H1 (cell line): ENCODE results near the gene HEXIM2. TPM values are rescaled to one million over a fixed set of nuclear protein-coding genes. Genes with fewer than 3 reads are reported as not detected.

Experiments
- CTCF ChIA-PET: fragments of 300-600 bp; sonication (Branson Sonifier 250); formaldehyde crosslinking; loops from one replicate; lab custom pipeline; 2021; ENCODE audit not compliant: partially characterized antibody; lab: Charles Lee
- POLR2A ChIA-PET: fragments of 300-600 bp; sonication (Branson Sonifier 250); formaldehyde crosslinking; loops from one replicate; lab custom pipeline; 2021; ENCODE audit warnings: inconsistent platforms; ENCODE audit not compliant: partially characterized antibody; lab: Charles Lee
- DNase-seq, 2 experiments: peaks; one replicate each; pipeline versions ENCODE4 v3.0.0 to v3.0.0-alpha.2; 2010 to 2022; ENCODE audit warnings: low spot score in 2 of 2, low read depth in 1 of 2, mixed read lengths in 1 of 2
- FAIRE-seq: peaks from 2 replicates; lab custom pipeline; 2011; peaks lifted over from hg19 to GRCh38; lab: Jason Lieb, UNC
- H2AFZ ChIP-seq: 2 replicates; pipeline ENCODE4 v1.8.1; 2012; ENCODE audit warnings: low read length, inconsistent platforms
- H2AK5ac ChIP-seq: 2 replicates; pipeline ENCODE4 v1.6.1; 2013; ENCODE audit warnings: low read depth, low read length
- H2BK120ac ChIP-seq: replicated peaks from 2 replicates; pipeline ENCODE3; 2013; ENCODE audit warnings: low read depth, low read length, inconsistent platforms
- H2BK12ac ChIP-seq: 2 replicates; pipeline ENCODE4 v1.6.1; 2013; ENCODE audit warnings: low read depth, low read length
- H2BK15ac ChIP-seq: 2 replicates; pipeline ENCODE4 v1.6.1; 2013; ENCODE audit warnings: low read length
- H2BK20ac ChIP-seq: 2 replicates; pipeline ENCODE4 v1.6.1; 2013; ENCODE audit warnings: low read length
- H2BK5ac ChIP-seq: 2 replicates; pipeline ENCODE4 v1.6.1; 2013; ENCODE audit warnings: low read depth, low read length
- H3K14ac ChIP-seq: 2 replicates; pipeline ENCODE4 v1.6.1; 2013; ENCODE audit warnings: inconsistent platforms; ENCODE audit not compliant: insufficient read length
- H3K18ac ChIP-seq: 2 replicates; pipeline ENCODE4 v1.6.1; 2013; ENCODE audit warnings: low read length; ENCODE audit errors: extremely low read depth
- H3K23ac ChIP-seq: 2 replicates; pipeline ENCODE4 v1.6.1; 2013; ENCODE audit warnings: inconsistent platforms; ENCODE audit not compliant: insufficient read length
- H3K23me2 ChIP-seq: 2 replicates; pipeline ENCODE4 v1.6.1; 2013; ENCODE audit warnings: low read depth, low read length
- H3K27ac ChIP-seq: 2 replicates; pipeline ENCODE4 v1.6.1; 2011; ENCODE audit warnings: low read depth, low read length, inconsistent platforms
- H3K27me3 ChIP-seq, 4 experiments: replicated peaks in 1 of 4; 1 replicate in 1 of 4; 2 replicates in 3 of 4; pipeline versions ENCODE4 v1.6.1 to v1.8.1; 2011 to 2013; ENCODE audit warnings: low read length in 3 of 4, mild to moderate bottlenecking in 3 of 4, inconsistent platforms in 2 of 4, mixed read lengths in 2 of 4, moderate library complexity in 1 of 4; ENCODE audit not compliant: control insufficient read depth in 3 of 4, insufficient read depth in 3 of 4; ENCODE audit errors: extremely low read depth in 1 of 4
- H3K36me3 ChIP-seq, 4 experiments: 2 replicates each; pipeline versions ENCODE4 v1.6.1 to v1.8.1; 2011 to 2013; ENCODE audit warnings: mild to moderate bottlenecking in 4 of 4, low read length in 3 of 4, moderate library complexity in 2 of 4, control low read depth in 1 of 4, inconsistent platforms in 1 of 4; ENCODE audit not compliant: insufficient read depth in 4 of 4, control insufficient read depth in 2 of 4
- H3K4ac ChIP-seq: replicated peaks from 2 replicates; pipeline ENCODE3; 2013; ENCODE audit warnings: low read length, low read depth, mixed read lengths, inconsistent platforms; ENCODE audit not compliant: insufficient read length
- H3K4me1 ChIP-seq, 4 experiments: replicated peaks in 1 of 4; 1 replicate in 1 of 4; 2 replicates in 3 of 4; pipeline versions ENCODE4 v1.6.1 to v1.8.1; 2011 to 2013; ENCODE audit warnings: low read length in 3 of 4, inconsistent platforms in 2 of 4, mixed read lengths in 1 of 4; ENCODE audit not compliant: insufficient read depth in 4 of 4, control insufficient read depth in 3 of 4
- H3K4me2 ChIP-seq, 2 experiments: 2 replicates each; pipeline versions ENCODE4 v1.6.1 to v1.8.1; 2011 to 2013; ENCODE audit warnings: low read depth in 2 of 2, low read length in 2 of 2, control low read depth in 1 of 2, inconsistent platforms in 1 of 2, mild to moderate bottlenecking in 1 of 2; ENCODE audit not compliant: insufficient read depth in 1 of 2
- H3K4me3 ChIP-seq, 4 experiments: fragments of 200-600, 300-600 bp in 1 of 4; sonication (generic), shearing (Covaris generic), sonication (Bioruptor Twin) in 1 of 4; 2 replicates each; pipeline versions ENCODE4 v1.5.1 to v1.8.1; 2011 to 2016; ENCODE audit warnings: low read length in 4 of 4, low read depth in 3 of 4, control low read depth in 2 of 4, inconsistent platforms in 2 of 4, mild to moderate bottlenecking in 2 of 4, mixed read lengths in 1 of 4, moderate library complexity in 1 of 4; ENCODE audit not compliant: insufficient read depth in 2 of 4; ENCODE audit errors: extremely low read depth in 1 of 4
- H3K56ac ChIP-seq: replicated peaks from 2 replicates; pipeline ENCODE3; 2013; ENCODE audit warnings: low read depth, mild to moderate bottlenecking, mixed read lengths, low read length, inconsistent platforms; ENCODE audit not compliant: insufficient read length
- H3K79me1 ChIP-seq: 2 replicates; pipeline ENCODE4 v1.6.1; 2013; ENCODE audit warnings: low read depth, low read length, control low read depth
- H3K79me2 ChIP-seq, 2 experiments: 2 replicates each; pipeline versions ENCODE4 v1.6.1 to v1.8.1; 2012 to 2013; ENCODE audit warnings: low read length in 2 of 2, mild to moderate bottlenecking in 2 of 2, inconsistent platforms in 1 of 2; ENCODE audit not compliant: insufficient read depth in 2 of 2, control insufficient read depth in 1 of 2
- H3K9ac ChIP-seq, 4 experiments: replicated peaks in 1 of 4; 1 replicate in 1 of 4; 2 replicates in 3 of 4; pipeline versions ENCODE4 v1.6.1 to v1.8.1; 2011 to 2013; ENCODE audit warnings: low read depth in 3 of 4, low read length in 3 of 4, control low read depth in 2 of 4, mild to moderate bottlenecking in 2 of 4, moderate library complexity in 2 of 4, inconsistent platforms in 1 of 4; ENCODE audit errors: extremely low read depth in 1 of 4
- H3K9me3 ChIP-seq, 2 experiments: 2 replicates each; pipeline versions ENCODE4 v1.6.1 to v1.8.1; 2012 to 2013; ENCODE audit warnings: mild to moderate bottlenecking in 2 of 2, moderate library complexity in 2 of 2, control low read depth in 1 of 2, inconsistent platforms in 1 of 2, low read depth in 1 of 2, low read length in 1 of 2, mixed read lengths in 1 of 2; ENCODE audit not compliant: insufficient read depth in 2 of 2
- H4K20me1 ChIP-seq, 2 experiments: replicated peaks in 1 of 2; 2 replicates each; pipeline versions ENCODE3 to v1.8.1; 2011 to 2013; ENCODE audit warnings: inconsistent platforms in 2 of 2, low read length in 2 of 2, mild to moderate bottlenecking in 1 of 2; ENCODE audit not compliant: insufficient read depth in 2 of 2, control insufficient read depth in 1 of 2
- H4K5ac ChIP-seq: 2 replicates; pipeline ENCODE4 v1.6.1; 2013; ENCODE audit warnings: low read length, low read depth, mixed read lengths, inconsistent platforms; ENCODE audit not compliant: insufficient read length
- H4K8ac ChIP-seq: 2 replicates; pipeline ENCODE4 v1.8.0; 2013; ENCODE audit warnings: mild to moderate bottlenecking, moderate library complexity, low read length, inconsistent platforms; ENCODE audit not compliant: insufficient read depth; ENCODE audit errors: extremely low read depth
- H4K91ac ChIP-seq: replicated peaks from 2 replicates; pipeline ENCODE3; 2013; ENCODE audit warnings: low read length, mixed read lengths, inconsistent platforms; ENCODE audit not compliant: insufficient read length
- KDM4A ChIP-seq: IDR thresholded peaks from one replicate; pipeline ENCODE4 v1.7.1; 2012; ENCODE audit warnings: low read depth, mild to moderate bottlenecking, moderate library complexity, low read length, inconsistent platforms; ENCODE audit not compliant: severe bottlenecking
- POLR2AphosphoS5 ChIP-seq: IDR thresholded peaks from 2 replicates; pipeline ENCODE4 v1.6.1; 2011; ENCODE audit warnings: low read depth, low read length
- SP4 ChIP-seq: IDR thresholded peaks from 2 replicates; pipeline ENCODE4 v1.6.1; 2012; ENCODE audit warnings: low read length, inconsistent platforms
- ZNF274 ChIP-seq: IDR thresholded peaks from 2 replicates; pipeline ENCODE4 v1.7.0; 2012; ENCODE audit warnings: low read length, borderline replicate concordance; ENCODE audit errors: extremely low read depth
- WGBS, 2 experiments: shearing (Covaris generic) in 1 of 2; methylation state at CpG; one replicate each; pipeline versions ENCODE4 v1.1.6 to v1.1.7; 2013 to 2015; ENCODE audit warnings: low lambda C conversion rate in 2 of 2, mixed read lengths in 2 of 2, inconsistent platforms in 1 of 2, low coverage in 1 of 2, missing lambda C conversion rate in 1 of 2; ENCODE audit not compliant: insufficient replicate concordance in 2 of 2, insufficient coverage in 1 of 2, insufficient read length in 1 of 2; ENCODE audit errors: extremely low coverage in 1 of 2, missing lambda C conversion rate in 1 of 2; 5-methylcytosine and 5-hydroxymethylcytosine counted together
- polyA plus RNA-seq, 7 experiments: library from polyadenylated mRNA; depleted of rRNA in 3 of 7; stranded (reverse) in 5 of 7; unstranded in 2 of 7; fragments of >200 nt in 5 of 7; fragments of 200-250 nt in 2 of 7; gene quantifications; 1 replicate in 5 of 7; 2 replicates in 1 of 7; 4 replicates in 1 of 7; pipeline versions ENCODE4 v1.2.1 to v1.2.3, GENCODE V29; 2011 to 2013; ENCODE audit warnings: missing spikeins in 2 of 7, mixed read lengths in 2 of 7
- total RNA-seq: library from RNA; stranded (reverse); fragmentation: NEBNext Ultra II Directional; extraction: Animal tissue kit (Norgen Biotek cat#: 25700); gene quantifications from 2 replicates; pipeline ENCODE4 v1.2.1, GENCODE V29; 2021

HEXIM2 gene
- total and polyA plus RNA-seq, 2 of the 8 experiments (the other 6 are each of a cell fraction or from before 2014, with no cell fraction given) = 7.5 to 13.2 TPM

- H3K56ac ChIP-seq = peak overlapping the region; percentile 54
- DNase-seq = no peak
- 0 out of 2 replicates have a peak overlapping the region, but pooled peaks have one; percentile 44 for H2BK5ac ChIP-seq
- FAIRE-seq = no peak
- 0 out of 2 replicates have a peak overlapping the region, but pooled peaks have one; percentile 39 for H2BK12ac ChIP-seq
- H3K23me2 ChIP-seq = peaks cover 12% of the 10 kb centered on the region
- peak overlapping the region; percentile 98; the same call in 1 of the 2 replicates for H2BK15ac ChIP-seq
- H3K4me1 ChIP-seq = peaks cover 3 to 11% (median 8%) of the 10 kb centered on the region in 4 experiments
- ChIA-PET CTCF (interaction anchor here (0.7 to 9.4 kb wide), 25 partner anchors 7 to 279 kb away, joined by 3 to 187 read pairs (median 5); partner anchors contain the start of genes ACBD4, EFTUD2, FMNL1 and HEXIM2), POLR2A (interaction anchor here (1.0 to 20.3 kb wide), 33 partner anchors 17 to 395 kb away, joined by 3 to 1076 read pairs (median 7); partner anchors contain the start of genes ACBD4, EFTUD2, FMNL1 and HEXIM2)
- H2AK5ac ChIP-seq = no peak overlapping the region
- peak overlapping the region; percentile 70 to 86 for H3K4me2 ChIP-seq
- H2BK120ac ChIP-seq = no peak overlapping the region
- no peak overlapping the region for H2BK20ac ChIP-seq
- H4K5ac ChIP-seq = no peak overlapping the region
- H3K18ac ChIP-seq = peak overlapping the region; percentile 78; the same call in 1 of the 2 replicates
- no peaks in the 10 kb centered on the region for H3K36me3 ChIP-seq
- no peak overlapping the region for H3K23ac ChIP-seq
- no peak overlapping the region for H3K27ac ChIP-seq
- H4K8ac ChIP-seq = peak overlapping the region; percentile 94
- no peak overlapping the region for H3K14ac ChIP-seq
- H4K20me1 ChIP-seq = peaks cover 5 to 10% of the 10 kb centered on the region in 2 experiments
- 2% methylated on average over 46 of the region's 56 CpGs; no CpG with 5 or more reads in 1 of the 2 experiments for WGBS, 2 experiments
- no peak overlapping the region for H2AFZ ChIP-seq
- H3K9ac ChIP-seq = peak overlapping the region; percentile 67 to 83 (median 76)
- H4K91ac ChIP-seq = peak overlapping the region; percentile 66
- H3K9me3 ChIP-seq = no peaks in the 10 kb centered on the region
- peak overlapping the region; percentile 77 to 93 (median 88) for H3K4me3 ChIP-seq
- no peaks in the 10 kb centered on the region for H3K27me3 ChIP-seq
- peaks cover 3% of the 10 kb centered on the region; the same call in 1 of the 2 replicates for H3K79me1 ChIP-seq
- peak overlapping the region; percentile 54 for H3K4ac ChIP-seq
- peaks cover 0 to 26% of the 10 kb centered on the region in 2 experiments; a peak in 2 of 4 replicates for H3K79me2 ChIP-seq
- TF ChIP-seq ZNF274 (no peak), KDM4A (peak; percentile 71), SP4 (peak; percentile 12; the same call in 1 of the 2 replicates), POLR2AphosphoS5 (peak; percentile 36; the same call in 1 of the 2 replicates)
Measured at GRCh38 chr17:45149669-45150664, 11.7 kb upstream of the HEXIM2 start.
